ENCODE data around the gene NME3.

Gene NME3

DNA sequence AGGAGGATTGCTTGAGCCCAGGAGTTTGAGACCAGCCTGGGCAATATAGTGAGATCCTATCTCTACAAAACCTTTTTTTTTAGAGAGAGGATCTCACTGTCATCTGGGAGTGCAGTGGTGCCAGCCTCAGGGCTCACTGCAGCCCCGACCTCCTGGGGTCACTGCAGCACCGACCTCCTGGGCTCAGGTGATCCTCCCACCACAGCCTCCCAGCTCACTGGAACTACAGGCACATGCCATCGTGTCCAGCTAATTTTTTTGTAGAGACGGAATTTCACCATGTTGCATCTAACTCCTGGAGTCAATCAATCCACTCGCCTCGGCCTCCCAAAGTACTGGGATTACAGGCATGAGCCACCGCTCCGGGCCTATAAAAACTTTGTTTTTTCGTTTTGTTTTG is 50.0 kb downstream of the NME3 start:
- no peak for DNase-seq

All from GF-D8 (cell line).